ENCODE measurements around the gene SLC25A47.

SLC25A47 gene

GRCh38 chr14:100359111-100359510, 36.0 kb downstream of the SLC25A47 start:
- H3K4me1 ChIP-seq (ENCODE audit: insufficient read depth, low read length, poor library complexity, severe bottlenecking), result no peaks in the 10 kb centered on the region
- H2AFZ ChIP-seq (ENCODE audit: low read length), result no peak overlapping the region
- peaks cover 10% of the 10 kb centered on the region; the same call in 1 of the 2 replicates for H3K36me3 ChIP-seq (ENCODE audit: insufficient read depth, low read length)
- H3F3A ChIP-seq (ENCODE audit: low read depth), result no peaks in the 10 kb centered on the region
- no peaks in the 10 kb centered on the region for H3K9me2 ChIP-seq (replicated peaks; ENCODE audit: low read depth, low read length)
- H3K79me2 ChIP-seq (ENCODE audit: insufficient read depth, low read length), result no peaks in the 10 kb centered on the region
- H3K9me3 ChIP-seq (ENCODE audit: insufficient read depth, low read depth, low read length), result no peaks in the 10 kb centered on the region; the same call in 1 of the 2 replicates
- H4K20me1 ChIP-seq (ENCODE audit: insufficient read depth, low read length, poor library complexity, severe bottlenecking), result no peaks in the 10 kb centered on the region
- no peaks in the 10 kb centered on the region for H3K27me3 ChIP-seq (ENCODE audit: insufficient read depth, low read length, poor library complexity, severe bottlenecking)
- no peak for TF ChIP-seq CTCF (conservative IDR thresholded peaks at IDR 0.05; ENCODE audit: low read length)
- TF ChIP-seq EZH2phosphoT487 (IDR thresholded peaks at IDR 0.05; ENCODE audit: borderline replicate concordance), result no peak
- no peak overlapping the region for H3K9ac ChIP-seq (ENCODE audit: low read depth, low read length, poor library complexity, severe bottlenecking)
- no peak overlapping the region for H3K4me3 ChIP-seq (ENCODE audit: low read length, poor library complexity, severe bottlenecking)
- H3K4me2 ChIP-seq (ENCODE audit: low read depth, low read length, poor library complexity, severe bottlenecking), result no peak overlapping the region

GRCh38 chr14:100359881-100360280, 36.7 kb downstream of the SLC25A47 start:
- H3K4me2 ChIP-seq (ENCODE audit: low read depth, low read length, poor library complexity, severe bottlenecking), result no peak overlapping the region

GRCh38 chr14:100361626-100362025, 38.5 kb downstream of the SLC25A47 start:
- Histone ChIP-seq H3K9me3 (ENCODE audit: insufficient read depth, low read depth, low read length) (no peaks in the 10 kb centered on the region; the same call in 1 of the 2 replicates), H3K4me1 (ENCODE audit: insufficient read depth, low read length, poor library complexity, severe bottlenecking) (no peaks in the 10 kb centered on the region), H4K20me1 (ENCODE audit: insufficient read depth, low read length, poor library complexity, severe bottlenecking) (no peaks in the 10 kb centered on the region)

More at GRCh38 chr14:100359881-100360280, 36.7 kb downstream of the SLC25A47 start:
- no peak overlapping the region for H3K9ac ChIP-seq (ENCODE audit: low read depth, low read length, poor library complexity, severe bottlenecking)
- no peak overlapping the region for H3K4me3 ChIP-seq (ENCODE audit: low read length, poor library complexity, severe bottlenecking)
- no peaks in the 10 kb centered on the region; the same call in 1 of the 2 replicates for H3K9me3 ChIP-seq (ENCODE audit: insufficient read depth, low read depth, low read length)
- H3K4me1 ChIP-seq (ENCODE audit: insufficient read depth, low read length, poor library complexity, severe bottlenecking), result no peaks in the 10 kb centered on the region
- H3K27me3 ChIP-seq (ENCODE audit: insufficient read depth, low read length, poor library complexity, severe bottlenecking), result no peaks in the 10 kb centered on the region
- peaks cover 10% of the 10 kb centered on the region; the same call in 1 of the 2 replicates for H3K36me3 ChIP-seq (ENCODE audit: insufficient read depth, low read length)
- H4K20me1 ChIP-seq (ENCODE audit: insufficient read depth, low read length, poor library complexity, severe bottlenecking), result no peaks in the 10 kb centered on the region
- no peaks in the 10 kb centered on the region for H3K9me2 ChIP-seq (replicated peaks; ENCODE audit: low read depth, low read length)
- TF ChIP-seq EZH2phosphoT487 (IDR thresholded peaks at IDR 0.05; ENCODE audit: borderline replicate concordance) (no peak), CTCF (conservative IDR thresholded peaks at IDR 0.05; ENCODE audit: low read length) (no peak)
- H3F3A ChIP-seq (ENCODE audit: low read depth), result no peaks in the 10 kb centered on the region
- no peak overlapping the region for H2AFZ ChIP-seq (ENCODE audit: low read length)
- H3K79me2 ChIP-seq (ENCODE audit: insufficient read depth, low read length), result no peaks in the 10 kb centered on the region

More at GRCh38 chr14:100361626-100362025, 38.5 kb downstream of the SLC25A47 start:
- H3F3A ChIP-seq (ENCODE audit: low read depth), result no peaks in the 10 kb centered on the region
- TF ChIP-seq CTCF (conservative IDR thresholded peaks at IDR 0.05; ENCODE audit: low read length), result no peak
- no peak for TF ChIP-seq EZH2phosphoT487 (IDR thresholded peaks at IDR 0.05; ENCODE audit: borderline replicate concordance)
- peaks cover 10% of the 10 kb centered on the region; the same call in 1 of the 2 replicates for H3K36me3 ChIP-seq (ENCODE audit: insufficient read depth, low read length)
- no peak overlapping the region for H3K4me2 ChIP-seq (ENCODE audit: low read depth, low read length, poor library complexity, severe bottlenecking)
- H3K79me2 ChIP-seq (ENCODE audit: insufficient read depth, low read length), result no peaks in the 10 kb centered on the region
- no peaks in the 10 kb centered on the region for H3K27me3 ChIP-seq (ENCODE audit: insufficient read depth, low read length, poor library complexity, severe bottlenecking)
- no peak overlapping the region for H3K9ac ChIP-seq (ENCODE audit: low read depth, low read length, poor library complexity, severe bottlenecking)
- no peak overlapping the region for H3K4me3 ChIP-seq (ENCODE audit: low read length, poor library complexity, severe bottlenecking)
- H2AFZ ChIP-seq (ENCODE audit: low read length), result no peak overlapping the region
- no peaks in the 10 kb centered on the region for H3K9me2 ChIP-seq (replicated peaks; ENCODE audit: low read depth, low read length)
